H1 (cell line): Measurements from ENCODE around the gene SFN. TPM values are rescaled to one million over a fixed set of nuclear protein-coding genes. Genes with fewer than 3 reads are reported as not detected.

Experiments used
- MAFK ChIP-seq: IDR thresholded peaks from 2 replicates; pipeline ENCODE4 v1.6.1; 2012; ENCODE audit warnings: low read depth, mild to moderate bottlenecking, improper control_type of control experiment, low read length
- RNF2 ChIP-seq: fragments of 200-900, 300-1000 bp; sonication (generic); IDR thresholded peaks from 2 replicates; pipeline ENCODE4 v1.7.1; 2016; ENCODE audit warnings: borderline replicate concordance, low read depth, mild to moderate bottlenecking, antibody characterized with exemption, low read length; ENCODE audit not compliant: poor library complexity, severe bottlenecking; ENCODE audit errors: missing control alignments
- TCF12 ChIP-seq: IDR thresholded peaks from 2 replicates; pipeline ENCODE4 v1.6.1; 2011; ENCODE audit warnings: low read depth, mild to moderate bottlenecking, low read length
- polyA plus RNA-seq, 7 experiments: library from polyadenylated mRNA; depleted of rRNA in 3 of 7; stranded (reverse) in 5 of 7; unstranded in 2 of 7; fragments of >200 nt in 5 of 7; fragments of 200-250 nt in 2 of 7; gene quantifications; 1 replicate in 5 of 7; 2 replicates in 1 of 7; 4 replicates in 1 of 7; pipeline versions ENCODE4 v1.2.1 to v1.2.3, GENCODE V29; 2011 to 2013; ENCODE audit warnings: missing spikeins in 2 of 7, mixed read lengths in 2 of 7
- total RNA-seq: library from RNA; stranded (reverse); fragmentation: NEBNext Ultra II Directional; extraction: Animal tissue kit (Norgen Biotek cat#: 25700); gene quantifications from 2 replicates; pipeline ENCODE4 v1.2.1, GENCODE V29; 2021
- TF ChIP-seq, protein P1 (sequence below): fragments of 300-600 bp; sonication (generic); IDR thresholded peaks from 2 replicates; pipeline ENCODE4 v1.7.1; 2012; ENCODE audit warnings: low read length, moderate library complexity, mild to moderate bottlenecking, inconsistent platforms; ENCODE audit not compliant: insufficient replicate concordance

The SFN gene
- total and polyA plus RNA-seq, 2 of the 8 experiments (the other 6 are each of a cell fraction or from before 2014, with no cell fraction given) = 3.3 to 3.9 TPM

DNA sequence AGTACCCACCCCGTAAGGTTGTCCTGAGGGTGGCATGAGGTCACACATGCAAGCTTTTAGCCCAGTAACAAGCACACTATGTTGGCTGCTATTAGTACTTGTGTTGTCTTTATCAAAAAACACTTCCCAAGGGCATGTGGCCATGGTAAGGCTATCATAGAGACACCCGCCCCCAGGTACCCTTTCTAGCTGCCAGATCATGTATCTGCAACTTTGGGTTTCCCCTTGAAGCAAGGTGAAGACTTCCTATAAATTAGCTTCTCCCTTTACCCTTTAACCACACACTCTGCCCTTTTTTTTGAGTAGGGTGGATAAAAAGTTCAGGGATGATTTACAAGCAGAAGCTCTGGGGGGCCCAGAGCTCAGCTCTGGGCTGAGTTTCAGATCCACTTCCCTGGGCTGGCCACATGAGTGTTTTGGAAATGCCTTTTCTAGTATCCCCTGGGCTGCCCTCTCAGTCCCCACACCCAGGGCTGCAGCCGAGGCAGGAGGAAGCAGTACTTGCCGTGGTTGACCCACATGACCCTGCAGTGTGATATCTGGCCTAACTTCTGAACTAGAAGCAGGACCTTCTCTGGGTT, 34.4 kb upstream of the SFN start (continued):
- TF ChIP-seq, protein P1, sequence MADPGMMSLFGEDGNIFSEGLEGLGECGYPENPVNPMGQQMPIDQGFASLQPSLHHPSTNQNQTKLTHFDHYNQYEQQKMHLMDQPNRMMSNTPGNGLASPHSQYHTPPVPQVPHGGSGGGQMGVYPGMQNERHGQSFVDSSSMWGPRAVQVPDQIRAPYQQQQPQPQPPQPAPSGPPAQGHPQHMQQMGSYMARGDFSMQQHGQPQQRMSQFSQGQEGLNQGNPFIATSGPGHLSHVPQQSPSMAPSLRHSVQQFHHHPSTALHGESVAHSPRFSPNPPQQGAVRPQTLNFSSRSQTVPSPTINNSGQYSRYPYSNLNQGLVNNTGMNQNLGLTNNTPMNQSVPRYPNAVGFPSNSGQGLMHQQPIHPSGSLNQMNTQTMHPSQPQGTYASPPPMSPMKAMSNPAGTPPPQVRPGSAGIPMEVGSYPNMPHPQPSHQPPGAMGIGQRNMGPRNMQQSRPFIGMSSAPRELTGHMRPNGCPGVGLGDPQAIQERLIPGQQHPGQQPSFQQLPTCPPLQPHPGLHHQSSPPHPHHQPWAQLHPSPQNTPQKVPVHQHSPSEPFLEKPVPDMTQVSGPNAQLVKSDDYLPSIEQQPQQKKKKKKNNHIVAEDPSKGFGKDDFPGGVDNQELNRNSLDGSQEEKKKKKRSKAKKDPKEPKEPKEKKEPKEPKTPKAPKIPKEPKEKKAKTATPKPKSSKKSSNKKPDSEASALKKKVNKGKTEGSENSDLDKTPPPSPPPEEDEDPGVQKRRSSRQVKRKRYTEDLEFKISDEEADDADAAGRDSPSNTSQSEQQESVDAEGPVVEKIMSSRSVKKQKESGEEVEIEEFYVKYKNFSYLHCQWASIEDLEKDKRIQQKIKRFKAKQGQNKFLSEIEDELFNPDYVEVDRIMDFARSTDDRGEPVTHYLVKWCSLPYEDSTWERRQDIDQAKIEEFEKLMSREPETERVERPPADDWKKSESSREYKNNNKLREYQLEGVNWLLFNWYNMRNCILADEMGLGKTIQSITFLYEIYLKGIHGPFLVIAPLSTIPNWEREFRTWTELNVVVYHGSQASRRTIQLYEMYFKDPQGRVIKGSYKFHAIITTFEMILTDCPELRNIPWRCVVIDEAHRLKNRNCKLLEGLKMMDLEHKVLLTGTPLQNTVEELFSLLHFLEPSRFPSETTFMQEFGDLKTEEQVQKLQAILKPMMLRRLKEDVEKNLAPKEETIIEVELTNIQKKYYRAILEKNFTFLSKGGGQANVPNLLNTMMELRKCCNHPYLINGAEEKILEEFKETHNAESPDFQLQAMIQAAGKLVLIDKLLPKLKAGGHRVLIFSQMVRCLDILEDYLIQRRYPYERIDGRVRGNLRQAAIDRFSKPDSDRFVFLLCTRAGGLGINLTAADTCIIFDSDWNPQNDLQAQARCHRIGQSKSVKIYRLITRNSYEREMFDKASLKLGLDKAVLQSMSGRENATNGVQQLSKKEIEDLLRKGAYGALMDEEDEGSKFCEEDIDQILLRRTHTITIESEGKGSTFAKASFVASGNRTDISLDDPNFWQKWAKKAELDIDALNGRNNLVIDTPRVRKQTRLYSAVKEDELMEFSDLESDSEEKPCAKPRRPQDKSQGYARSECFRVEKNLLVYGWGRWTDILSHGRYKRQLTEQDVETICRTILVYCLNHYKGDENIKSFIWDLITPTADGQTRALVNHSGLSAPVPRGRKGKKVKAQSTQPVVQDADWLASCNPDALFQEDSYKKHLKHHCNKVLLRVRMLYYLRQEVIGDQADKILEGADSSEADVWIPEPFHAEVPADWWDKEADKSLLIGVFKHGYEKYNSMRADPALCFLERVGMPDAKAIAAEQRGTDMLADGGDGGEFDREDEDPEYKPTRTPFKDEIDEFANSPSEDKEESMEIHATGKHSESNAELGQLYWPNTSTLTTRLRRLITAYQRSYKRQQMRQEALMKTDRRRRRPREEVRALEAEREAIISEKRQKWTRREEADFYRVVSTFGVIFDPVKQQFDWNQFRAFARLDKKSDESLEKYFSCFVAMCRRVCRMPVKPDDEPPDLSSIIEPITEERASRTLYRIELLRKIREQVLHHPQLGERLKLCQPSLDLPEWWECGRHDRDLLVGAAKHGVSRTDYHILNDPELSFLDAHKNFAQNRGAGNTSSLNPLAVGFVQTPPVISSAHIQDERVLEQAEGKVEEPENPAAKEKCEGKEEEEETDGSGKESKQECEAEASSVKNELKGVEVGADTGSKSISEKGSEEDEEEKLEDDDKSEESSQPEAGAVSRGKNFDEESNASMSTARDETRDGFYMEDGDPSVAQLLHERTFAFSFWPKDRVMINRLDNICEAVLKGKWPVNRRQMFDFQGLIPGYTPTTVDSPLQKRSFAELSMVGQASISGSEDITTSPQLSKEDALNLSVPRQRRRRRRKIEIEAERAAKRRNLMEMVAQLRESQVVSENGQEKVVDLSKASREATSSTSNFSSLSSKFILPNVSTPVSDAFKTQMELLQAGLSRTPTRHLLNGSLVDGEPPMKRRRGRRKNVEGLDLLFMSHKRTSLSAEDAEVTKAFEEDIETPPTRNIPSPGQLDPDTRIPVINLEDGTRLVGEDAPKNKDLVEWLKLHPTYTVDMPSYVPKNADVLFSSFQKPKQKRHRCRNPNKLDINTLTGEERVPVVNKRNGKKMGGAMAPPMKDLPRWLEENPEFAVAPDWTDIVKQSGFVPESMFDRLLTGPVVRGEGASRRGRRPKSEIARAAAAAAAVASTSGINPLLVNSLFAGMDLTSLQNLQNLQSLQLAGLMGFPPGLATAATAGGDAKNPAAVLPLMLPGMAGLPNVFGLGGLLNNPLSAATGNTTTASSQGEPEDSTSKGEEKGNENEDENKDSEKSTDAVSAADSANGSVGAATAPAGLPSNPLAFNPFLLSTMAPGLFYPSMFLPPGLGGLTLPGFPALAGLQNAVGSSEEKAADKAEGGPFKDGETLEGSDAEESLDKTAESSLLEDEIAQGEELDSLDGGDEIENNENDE = no peak
- TF ChIP-seq RNF2 = no peak
- no peak for TF ChIP-seq TCF12
- TF ChIP-seq MAFK = no peak
